Measurements from ENCODE around the gene SCRT2. TPM values are rescaled to one million over a fixed set of nuclear protein-coding genes. Genes with fewer than 3 reads are reported as not detected.
"Not testable (repeated sequence)": the region's sequence is repeated elsewhere in the genome, so short reads cannot be mapped to it uniquely, and the experiment has no call there.

SCRT2 gene
- total RNA-seq, 1 donor from 2014 or later, result not detected

DNA sequence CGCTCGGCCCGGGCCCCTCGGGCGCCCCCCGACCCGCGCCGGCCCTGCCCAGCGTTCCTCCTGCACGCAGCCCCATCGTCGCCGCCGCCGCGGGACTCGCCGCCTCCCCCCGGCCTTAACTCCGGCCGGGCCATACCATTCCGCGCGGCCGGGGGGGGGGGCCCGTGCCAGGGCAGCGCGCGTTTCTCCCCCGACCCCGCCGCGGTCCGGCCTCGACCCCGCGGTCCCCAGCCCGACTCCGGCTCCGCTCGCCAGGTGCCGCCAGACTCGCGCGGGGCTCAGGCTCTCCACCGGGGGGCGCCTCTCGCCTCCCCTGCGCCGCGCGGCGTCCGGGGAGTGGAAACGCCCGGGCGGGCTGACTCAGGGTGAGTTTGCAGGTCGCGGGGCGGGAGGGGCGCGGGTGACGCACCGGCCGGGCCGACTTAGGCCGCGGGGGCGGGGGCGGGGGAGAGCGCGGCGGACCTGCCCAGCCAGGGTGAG is 22.5 kb downstream of the SCRT2 start, which contains the start of gene SRXN1:
Gene SRXN1 (minus strand): TSS at position 91 of the 480 bp plus-strand sequence. CDS start 15 bp downstream, at position 76.
- peak; percentile 71 for DNase-seq (ENCODE audit: low read depth)

DNA sequence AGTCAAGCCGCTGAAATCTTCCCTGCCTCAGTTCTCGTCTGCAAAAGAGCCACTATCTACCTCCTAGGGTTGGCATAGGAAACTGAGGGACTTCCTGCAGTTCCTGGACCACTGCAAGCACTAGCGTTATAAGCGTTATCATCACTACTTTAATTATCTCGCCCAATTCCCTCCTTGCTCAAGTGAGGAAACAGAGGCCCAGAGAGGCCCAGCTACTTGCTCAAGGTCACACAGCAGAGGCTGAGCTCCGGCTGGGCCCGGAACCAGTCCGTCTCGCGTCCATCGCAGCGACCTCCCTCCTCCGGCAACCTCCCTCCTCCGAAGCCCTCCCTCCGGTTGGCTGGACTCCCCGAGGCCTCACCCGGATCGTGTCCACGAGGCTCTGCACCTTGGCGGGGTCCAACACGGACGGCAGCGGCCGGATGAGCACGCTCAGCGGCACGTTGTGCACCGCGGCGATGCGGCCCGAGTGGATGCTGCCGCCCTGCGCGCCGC is 22.9 kb downstream of the SCRT2 start:
- no peak for DNase-seq (ENCODE audit: low read depth)

DNA sequence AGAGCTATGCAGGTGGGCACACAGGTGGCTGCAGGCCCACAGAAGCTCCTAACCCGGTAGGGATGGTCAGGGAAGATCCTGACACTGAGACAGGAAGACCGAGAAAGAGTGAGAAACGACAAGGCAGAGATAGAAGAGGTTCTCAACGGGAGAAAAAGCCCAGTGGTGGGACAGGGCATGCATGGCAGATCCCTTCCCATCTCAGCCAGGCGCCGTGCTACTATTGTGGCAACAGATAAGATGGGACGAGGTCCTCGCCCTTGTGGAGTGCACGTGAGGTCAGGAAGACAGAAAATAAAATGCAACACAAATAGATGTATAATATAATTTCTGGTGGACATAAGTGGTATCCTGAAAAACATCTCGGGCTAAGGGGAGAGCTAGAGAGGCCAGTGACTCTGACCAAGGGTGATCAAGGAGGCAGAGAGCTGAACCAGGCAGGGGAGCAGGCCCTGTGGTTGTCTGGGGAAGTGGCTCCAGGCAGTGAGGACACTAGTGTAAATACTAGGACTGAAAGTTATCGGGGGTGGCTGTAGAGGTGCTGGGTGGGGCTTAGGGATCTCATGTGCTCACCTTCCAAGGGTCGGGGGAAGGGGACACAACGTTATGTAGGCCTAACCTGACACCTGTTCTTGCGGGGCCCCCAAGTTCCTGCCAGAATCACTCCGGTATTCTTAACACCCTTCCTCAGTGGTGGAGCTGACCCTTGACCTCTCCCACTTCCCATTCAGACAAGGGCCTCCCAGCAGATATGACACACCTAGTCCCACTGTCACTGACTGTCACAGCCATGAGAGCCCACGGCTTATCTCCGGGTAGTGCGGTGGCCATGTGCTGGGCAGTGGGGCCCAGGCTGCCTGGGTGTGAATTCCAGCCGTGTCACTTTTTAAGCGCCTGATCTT is 23.6 kb downstream of the SCRT2 start:
- DNase-seq (ENCODE audit: low read depth), result no peak

DNA sequence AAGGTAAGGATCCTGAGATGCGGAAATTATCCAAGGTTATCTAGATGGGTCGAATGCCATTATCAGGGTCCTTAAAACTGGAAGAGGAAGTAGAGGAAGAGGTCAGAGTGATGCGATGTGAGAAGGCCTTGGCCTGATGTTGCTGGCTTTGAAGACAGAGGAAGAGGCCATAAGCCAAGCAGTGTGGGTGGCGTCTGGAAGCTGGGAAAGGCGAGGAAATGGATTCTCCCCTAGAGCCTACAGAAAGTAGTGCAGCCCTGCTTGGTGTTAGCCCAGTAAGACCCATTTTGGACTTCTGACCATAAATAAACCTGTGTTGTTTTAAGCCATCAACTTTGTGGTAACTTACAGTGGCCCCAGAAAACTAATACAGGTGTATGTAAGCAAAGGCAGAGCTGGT is 24.6 kb downstream of the SCRT2 start:
- DNase-seq (ENCODE audit: low read depth), result no peak

DNA sequence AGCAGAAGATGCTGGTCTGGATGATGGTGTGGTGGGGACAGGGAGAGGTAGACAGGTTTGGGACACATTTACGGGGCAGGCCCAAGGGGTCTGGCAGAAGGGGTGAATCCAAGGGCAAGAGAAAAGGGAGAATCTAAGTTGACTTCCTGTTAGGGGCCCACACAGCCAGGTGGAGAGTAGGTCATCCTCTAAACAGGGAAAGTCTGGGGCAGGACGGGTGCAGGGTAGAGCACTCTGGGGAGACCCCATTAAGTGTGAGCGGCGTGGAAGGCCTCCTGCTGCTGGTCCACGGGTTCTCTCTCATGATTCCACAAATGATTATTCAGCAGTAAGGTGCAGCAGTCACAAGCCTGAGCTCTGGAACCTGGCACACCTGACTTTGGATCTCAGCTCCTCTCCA is 25.3 kb downstream of the SCRT2 start:
- DNase-seq (ENCODE audit: low read depth), result no peak

DNA sequence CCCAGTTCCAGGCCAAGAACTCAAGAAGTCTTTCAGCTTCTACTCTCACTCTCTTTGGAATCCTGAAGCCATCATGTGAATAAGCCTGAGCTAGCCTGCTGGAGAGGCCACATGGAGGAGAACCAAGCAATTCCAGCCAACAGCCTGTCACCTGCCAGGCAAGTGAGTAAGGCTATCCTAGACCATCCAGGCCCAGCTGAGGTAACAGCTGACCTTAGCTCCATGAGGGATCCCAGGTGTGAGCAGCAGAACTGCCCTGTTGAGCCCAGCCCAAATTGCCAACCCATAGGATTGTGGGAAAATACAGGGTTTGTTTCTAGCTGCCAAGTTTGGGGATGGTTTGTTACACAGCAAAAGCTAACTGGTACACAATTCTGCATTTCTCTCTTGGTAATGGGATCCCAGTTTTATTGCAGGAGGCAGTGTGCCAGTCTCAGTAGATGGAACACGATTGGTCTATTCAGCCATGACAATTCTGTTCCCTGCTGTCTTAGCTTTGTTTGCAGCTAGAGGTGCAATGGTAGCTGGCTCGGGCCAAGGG is 28.1 kb downstream of the SCRT2 start:
- DNase-seq (ENCODE audit: low read depth), result no peak

DNA sequence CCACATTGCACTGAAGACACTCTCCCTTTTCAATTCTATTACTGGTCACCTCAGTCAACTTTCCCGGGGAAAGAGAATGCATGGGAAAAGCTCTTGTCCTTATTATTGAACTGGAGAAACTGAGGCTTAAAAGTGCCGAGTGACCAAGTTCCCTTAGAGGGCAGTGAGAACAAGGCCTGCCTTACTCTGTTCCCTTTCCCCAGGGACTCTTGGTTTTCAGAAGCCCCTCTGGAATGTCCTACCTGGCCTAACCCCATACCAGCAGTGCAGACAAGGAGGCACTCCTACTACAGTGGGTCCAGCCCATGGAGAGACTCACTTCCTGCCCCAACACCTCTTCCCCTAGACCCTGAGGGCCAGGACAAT is 28.8 kb downstream of the SCRT2 start:
- DNase-seq (ENCODE audit: low read depth), result no peak

DNA sequence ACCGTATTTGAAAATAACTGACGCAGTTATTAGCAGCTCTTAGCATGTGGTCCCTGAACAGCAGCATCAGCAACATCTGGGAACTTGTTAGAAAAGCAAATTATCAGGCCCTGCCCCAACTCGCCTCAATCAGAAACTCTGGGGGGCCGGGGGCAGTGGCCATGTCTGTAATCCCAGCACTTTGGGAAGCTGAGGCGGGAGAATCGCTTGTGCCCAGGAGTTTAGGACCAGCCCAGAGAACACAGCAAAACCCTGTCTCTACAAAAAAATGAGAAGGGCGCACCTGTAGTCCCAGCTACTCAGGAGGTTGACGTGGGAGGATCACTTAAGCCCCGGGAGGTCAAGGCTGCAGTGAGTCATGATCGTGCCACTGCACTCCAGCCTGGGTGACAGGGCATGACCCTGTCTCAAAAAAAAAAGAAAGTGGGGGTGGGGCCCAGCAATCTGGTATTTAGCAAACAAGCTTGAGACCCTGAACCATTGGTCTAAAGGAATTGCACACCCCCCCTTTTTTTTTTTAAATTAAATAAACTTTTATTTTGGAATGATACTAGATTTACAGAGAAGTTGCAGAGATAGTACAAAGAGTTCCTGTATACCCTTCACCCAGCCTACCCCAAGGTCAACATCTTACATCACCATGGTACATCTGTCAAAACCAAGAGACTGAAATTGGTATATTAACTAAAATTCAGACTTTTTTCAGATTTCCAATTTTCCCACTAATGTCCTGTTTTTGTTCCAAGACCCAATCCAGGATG is 29.3 kb downstream of the SCRT2 start:
- no peak for DNase-seq (ENCODE audit: low read depth)

DNA sequence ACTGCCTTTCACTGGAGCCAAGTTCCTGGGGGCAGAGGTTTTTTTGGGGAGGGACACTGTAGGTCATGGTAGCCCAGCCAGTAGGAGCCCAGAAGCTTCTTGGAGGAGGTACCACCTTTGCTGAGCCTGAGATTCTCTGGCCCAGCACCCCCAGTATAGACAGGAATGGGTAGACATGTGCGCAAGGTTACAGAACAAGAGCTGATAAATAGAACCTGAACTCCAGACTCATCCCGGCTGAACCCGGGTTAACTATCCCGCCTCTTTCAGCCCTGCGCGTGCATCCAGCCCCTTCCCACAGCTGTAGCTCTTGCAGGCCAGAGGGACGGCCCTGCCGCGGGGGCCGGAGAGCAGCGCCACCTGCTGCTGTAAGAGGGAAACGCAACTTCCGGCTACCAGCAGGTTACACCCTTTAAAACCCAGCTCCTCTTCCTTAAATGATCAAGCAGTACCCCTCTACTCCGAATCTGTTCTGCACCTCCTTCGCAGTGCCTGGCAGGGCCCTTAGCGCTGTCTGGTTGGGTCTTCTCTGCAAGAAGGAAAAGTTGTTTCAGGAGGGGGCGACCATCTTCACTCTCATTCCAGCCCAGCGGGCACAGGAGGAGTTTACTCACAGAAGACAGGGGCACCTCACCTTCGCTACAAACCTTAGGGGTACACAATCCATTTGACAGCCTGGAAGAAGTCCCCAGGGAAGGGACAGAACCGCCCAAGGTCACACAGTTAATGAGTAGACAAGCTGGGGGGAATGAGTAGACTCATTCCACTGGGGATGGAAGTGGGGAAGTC is 30.1 kb downstream of the SCRT2 start:
- peak; percentile 38 for DNase-seq (ENCODE audit: low read depth)

DNA sequence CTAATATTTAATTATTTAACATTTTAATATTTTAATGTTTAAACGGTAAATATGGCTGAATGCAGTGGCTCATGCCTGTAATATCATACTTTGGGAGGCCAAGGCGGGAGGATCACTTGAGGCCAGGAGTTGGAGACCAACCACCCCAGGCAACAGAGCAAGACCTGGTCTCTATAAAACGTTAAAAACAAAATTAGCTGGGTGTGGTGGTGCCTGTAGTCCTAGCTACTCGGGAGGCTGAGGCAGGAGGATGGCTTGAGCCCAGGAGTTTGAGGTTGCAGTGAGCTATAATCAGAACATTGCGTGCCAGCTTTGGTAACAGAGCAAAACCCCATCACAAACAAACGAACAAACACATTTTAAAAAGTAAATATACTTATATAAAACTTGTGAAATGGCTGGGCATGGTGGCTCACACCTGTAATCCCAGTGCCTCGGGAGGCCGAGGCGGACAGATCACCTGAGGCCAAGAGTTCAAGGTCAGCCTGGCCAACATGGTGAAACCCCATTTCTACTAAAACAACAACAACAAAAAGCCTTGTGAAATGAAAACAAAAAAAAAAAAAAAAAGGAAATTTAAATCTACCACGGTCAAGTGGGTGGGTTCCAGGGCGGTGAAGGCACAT is 30.8 kb downstream of the SCRT2 start:
- no peak for DNase-seq (ENCODE audit: low read depth)

DNA sequence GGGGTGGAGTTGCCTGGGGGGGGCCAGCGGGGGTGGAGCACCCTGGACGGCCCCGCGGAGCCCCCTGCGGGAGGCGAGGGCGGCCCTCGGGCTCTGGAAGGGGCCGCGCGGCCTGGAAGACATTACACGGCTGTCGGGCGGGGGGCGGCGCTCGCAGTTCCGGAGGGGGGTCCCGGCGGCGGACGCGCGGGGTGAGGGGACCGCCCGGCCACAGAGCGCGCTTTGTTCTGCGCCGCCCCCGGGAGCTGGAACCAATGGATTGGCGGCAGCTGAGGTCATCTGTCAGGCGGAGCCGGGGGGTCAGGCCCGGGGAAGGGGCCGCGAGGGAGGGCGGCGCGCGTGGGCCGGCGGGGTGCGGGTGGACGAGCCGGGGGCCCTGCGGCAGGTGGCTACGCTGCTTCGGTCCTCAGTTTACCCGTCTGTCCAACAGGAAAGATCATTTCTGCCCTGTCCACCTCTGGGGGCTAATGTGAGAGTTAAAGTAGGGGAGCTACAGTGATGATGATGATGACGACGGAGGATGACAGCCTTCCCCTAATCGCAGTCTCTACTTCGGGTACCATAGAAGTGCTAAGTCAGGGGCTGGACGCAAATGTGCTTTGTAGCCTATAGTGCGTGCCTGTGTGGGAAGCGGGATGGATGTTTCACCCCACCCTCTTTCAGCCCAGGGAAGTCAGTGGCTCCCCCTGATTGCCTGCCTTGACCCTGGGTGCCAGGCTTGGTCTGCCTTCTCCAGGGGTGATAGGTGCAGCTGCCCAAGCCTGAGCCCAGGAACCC is 33.0 kb downstream of the SCRT2 start:
- no peak for DNase-seq (ENCODE audit: low read depth)

DNA sequence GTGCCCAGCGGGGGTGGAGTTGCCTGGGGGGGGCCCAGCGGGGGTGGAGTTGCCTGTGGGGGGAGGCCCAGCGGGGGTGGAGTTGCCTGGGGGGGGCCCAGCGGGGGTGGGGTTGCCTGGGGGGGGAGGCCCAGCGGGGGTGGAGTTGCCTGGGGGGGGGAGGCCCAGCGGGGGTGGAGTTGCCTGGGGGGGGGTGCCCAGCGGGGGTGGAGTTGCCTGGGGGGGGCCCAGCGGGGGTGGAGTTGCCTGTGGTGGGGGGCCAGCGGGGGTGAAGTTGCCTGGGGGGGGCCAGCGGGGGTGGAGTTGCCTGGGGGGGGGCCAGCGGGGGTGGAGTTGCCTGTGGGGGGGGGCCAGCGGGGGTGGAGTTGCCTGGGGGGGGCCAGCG is 33.6 kb downstream of the SCRT2 start:
- not testable (repeated sequence) for DNase-seq (ENCODE audit: low read depth)

DNA sequence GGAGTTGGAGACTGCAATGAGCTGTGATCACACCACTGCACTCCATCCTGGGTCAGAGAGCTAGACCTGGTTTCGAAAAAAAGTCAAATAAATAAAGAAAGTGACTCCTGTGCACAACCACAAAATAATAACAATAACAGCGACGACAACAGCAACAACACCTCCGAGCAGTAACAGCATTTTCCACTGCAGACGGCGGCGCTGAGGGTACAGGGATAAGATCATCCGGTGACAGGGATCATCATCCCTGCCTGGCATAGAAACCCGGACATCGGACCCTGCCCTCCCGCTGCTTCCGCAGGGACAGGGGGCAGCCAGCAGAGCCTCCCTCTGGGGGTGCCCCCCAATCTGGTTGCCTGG is 34.1 kb downstream of the SCRT2 start:
- DNase-seq (ENCODE audit: low read depth), result peak; percentile 27

DNA sequence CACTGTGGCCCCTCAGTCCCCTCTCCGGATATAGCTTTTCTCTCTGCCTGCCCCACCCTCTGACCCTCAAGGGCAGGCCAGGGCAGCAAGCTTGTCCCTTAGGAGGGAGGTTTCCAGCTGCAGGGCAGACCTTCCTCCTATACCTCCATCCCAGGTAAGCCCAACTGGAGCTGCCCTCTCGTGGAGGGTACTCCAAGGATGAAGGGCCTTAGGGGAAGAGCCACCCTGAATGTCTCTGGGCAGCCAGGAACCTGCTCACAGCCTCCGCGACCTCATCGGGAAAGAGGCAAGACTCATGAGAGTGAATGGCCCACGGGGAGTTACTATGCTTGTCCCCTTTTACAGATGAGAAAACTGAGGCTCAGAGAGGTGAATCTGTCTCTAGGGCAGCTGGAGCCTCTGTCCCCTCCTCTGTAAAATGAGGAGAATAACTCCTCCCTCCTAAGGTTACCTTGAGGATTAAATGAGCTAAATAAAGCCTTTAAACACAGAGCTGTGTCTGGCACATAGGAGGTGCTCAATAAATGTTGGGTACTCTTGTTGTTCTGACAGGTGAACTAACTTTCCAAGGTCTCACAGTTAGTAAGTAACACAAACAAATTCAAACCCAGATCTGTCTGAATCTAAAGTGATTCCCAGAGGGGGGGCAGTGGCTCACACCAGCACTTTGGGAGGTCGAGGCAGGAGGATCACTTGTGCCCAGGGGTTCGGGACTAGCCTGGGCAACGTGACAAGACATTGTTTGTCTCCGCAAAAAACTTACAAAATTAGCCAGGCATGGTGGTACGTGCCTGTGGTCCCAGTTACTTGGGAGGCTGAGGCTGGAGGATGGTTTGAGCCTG is 34.7 kb downstream of the SCRT2 start:
- no peak for DNase-seq (ENCODE audit: low read depth)

DNA sequence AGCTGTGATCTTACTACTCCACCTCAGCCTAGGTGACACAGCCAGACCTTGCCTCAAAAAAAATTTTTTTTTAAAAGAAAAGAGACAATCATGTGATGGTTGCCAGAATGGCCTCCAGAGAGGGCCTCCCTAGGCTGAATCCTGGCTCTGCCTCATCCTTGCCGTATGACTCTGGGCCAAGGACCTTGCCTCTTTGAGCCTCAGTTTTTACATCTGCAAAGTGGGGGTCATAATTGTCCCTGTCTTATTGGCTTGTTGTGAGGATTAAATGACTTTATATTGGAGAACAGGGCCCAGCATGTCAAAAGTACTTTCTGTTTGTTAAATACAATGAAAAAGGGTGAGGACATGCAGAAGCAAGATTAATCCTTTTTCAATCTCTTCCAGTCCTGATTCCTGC is 37.0 kb downstream of the SCRT2 start:
- DNase-seq (ENCODE audit: low read depth), result no peak

DNA sequence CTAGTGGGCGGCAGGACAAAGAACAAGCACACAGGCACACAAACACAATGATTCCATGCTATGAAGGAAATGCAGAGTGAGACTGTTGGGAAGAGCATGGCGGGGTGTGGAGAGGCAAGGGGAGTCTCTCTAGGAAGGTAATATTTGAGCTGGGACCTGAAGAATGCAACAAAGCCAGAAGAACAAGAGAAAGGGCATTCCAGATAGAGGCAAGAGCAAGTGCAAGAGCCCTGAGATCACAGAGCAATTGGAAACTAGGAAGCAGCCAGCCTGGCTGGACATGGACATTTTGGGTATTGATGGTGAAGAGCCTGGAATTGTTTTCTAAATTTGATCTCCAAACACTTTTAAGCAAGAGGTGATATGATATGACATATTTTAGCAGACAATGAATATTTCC is 38.0 kb downstream of the SCRT2 start:
- DNase-seq (ENCODE audit: low read depth), result no peak

DNA sequence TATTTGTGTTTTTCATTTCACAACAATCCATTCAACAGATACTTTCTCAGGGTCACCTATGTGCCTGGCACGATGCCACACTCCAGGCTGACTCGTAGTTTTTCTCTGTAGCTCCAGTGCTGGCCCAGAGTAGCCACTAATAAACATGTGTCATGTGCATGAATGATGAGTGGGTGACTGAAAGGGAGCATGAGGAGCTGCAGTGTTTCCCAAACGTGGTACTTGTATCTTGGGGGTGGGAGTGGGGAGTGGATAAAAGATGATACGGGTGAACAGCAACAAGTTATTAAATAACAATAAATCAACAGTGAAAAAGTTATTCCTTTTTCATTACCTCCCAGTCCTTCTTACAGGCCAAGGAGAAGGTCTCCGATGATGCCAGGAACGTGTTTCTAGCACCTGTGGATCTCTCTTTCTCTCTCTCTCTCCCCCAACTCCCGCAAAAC is 39.7 kb downstream of the SCRT2 start:
- peak; percentile 21 for DNase-seq (ENCODE audit: low read depth)

DNA sequence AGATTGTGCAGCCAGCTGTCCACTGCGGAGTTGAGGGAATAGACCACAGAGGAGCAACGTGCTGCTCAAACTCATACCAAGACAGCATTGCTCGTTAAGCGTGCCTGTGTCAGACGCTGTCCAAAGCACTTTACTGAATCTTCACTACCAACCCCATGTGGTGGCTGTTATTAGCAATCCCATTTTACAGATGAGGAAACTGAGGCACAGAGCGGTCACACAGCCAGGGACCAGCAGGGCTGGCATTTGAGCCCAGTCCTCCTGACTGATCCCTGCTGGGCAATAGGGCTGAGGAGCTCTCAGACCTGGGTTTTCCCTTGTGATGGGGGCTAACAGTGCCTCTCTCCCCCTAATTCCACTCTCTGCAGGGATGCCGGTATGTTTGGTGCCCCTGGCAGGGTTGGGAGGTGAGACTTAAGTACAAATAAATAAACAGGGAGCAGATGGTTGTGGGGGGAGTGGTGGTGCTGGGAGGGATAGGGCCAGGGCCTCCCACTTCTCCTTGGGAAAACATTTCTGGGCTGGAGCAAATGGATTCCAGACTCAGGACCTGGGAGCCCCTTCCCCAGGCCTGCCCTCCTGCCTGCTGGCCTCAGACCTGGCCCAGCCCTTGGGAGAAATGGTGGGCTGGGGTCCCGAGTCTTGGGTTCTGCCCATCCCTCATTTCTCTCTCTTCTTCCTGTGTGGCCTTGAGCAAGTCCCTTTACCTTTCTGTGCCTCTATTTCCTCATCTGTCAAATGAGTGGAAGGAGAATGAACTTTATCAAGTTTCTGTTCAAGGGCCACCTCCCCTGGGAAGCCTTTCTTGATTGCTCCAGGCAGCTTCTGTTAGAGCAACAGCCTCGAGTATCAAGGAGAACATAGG is 40.3 kb downstream of the SCRT2 start:
- DNase-seq (ENCODE audit: low read depth), result no peak

Measured in renal cortical epithelial cell (primary cell).